Panc1 (cell line): Measurements from ENCODE around the gene ZNF823. TPM values are rescaled to one million over a fixed set of nuclear protein-coding genes. Genes with fewer than 3 reads are reported as not detected.

Experiments used
- ATAC-seq: fragments of 200-7000 bp; cut with Tn5 transposase; 2 replicates; pipeline ENCODE4 v1.9.1; 2020; ENCODE audit warnings: mild to moderate bottlenecking, moderate library complexity
- BruUV-seq: library from RNA; stranded (reverse); fragments of 400-500 nt; replicated peaks from 2 replicates; lab custom pipeline; 2021; lab: Mats Ljungman, UMichigan
- CTCF ChIA-PET: fragments of 300-600 bp; sonication (Branson Sonifier 250); formaldehyde crosslinking; loops from one replicate; lab custom pipeline; 2022; ENCODE audit warnings: antibody characterized with exemption; lab: Charles Lee
- POLR2A ChIA-PET: fragments of 300-600 bp; sonication (Branson Sonifier 250); formaldehyde crosslinking; loops from one replicate; lab custom pipeline; 2022; ENCODE audit warnings: antibody characterized with exemption; lab: Charles Lee
- DNase-seq: peaks from one replicate; pipeline ENCODE4 v3.0.0-alpha.2; 2010; ENCODE audit warnings: low read depth, low spot score
- H3K27ac ChIP-seq: 2 replicates; pipeline ENCODE4 v1.5.1; 2011; ENCODE audit warnings: mild to moderate bottlenecking, low read length, inconsistent platforms
- H3K27me3 ChIP-seq: fragments of 200-500 bp; sonication (Bioruptor generic); 2 replicates; pipeline ENCODE4 v1.6.0; 2014; ENCODE audit warnings: low read length, inconsistent platforms; ENCODE audit not compliant: control insufficient read depth, insufficient read depth
- H3K36me3 ChIP-seq: fragments of 200-500 bp; sonication (Bioruptor generic); 2 replicates; pipeline ENCODE4 v1.5.1; 2014; ENCODE audit warnings: inconsistent platforms, mild to moderate bottlenecking, low read length, moderate library complexity; ENCODE audit not compliant: control insufficient read depth, insufficient read depth
- H3K4me1 ChIP-seq: 2 replicates; pipeline ENCODE4 v1.5.1; 2011; ENCODE audit warnings: inconsistent platforms, mild to moderate bottlenecking, low read length, moderate library complexity; ENCODE audit not compliant: control insufficient read depth, insufficient read depth
- H3K4me3 ChIP-seq, 2 experiments: 2 replicates each; pipeline ENCODE4 v1.5.1; 2011 to 2012; ENCODE audit warnings: low read depth in 2 of 2, low read length in 2 of 2, mild to moderate bottlenecking in 2 of 2, inconsistent platforms in 1 of 2, moderate library complexity in 1 of 2
- H3K9me3 ChIP-seq: fragments of 200-500 bp; sonication (Bioruptor generic); 2 replicates; pipeline ENCODE4 v1.5.1; 2014; ENCODE audit warnings: low read depth, mild to moderate bottlenecking, inconsistent platforms, low read length, moderate library complexity; ENCODE audit not compliant: control insufficient read depth, insufficient read depth
- CTCF ChIP-seq: fragments of 450-650 bp; IDR thresholded peaks from 2 replicates; pipeline ENCODE4 v1.5.1; 2017; ENCODE audit warnings: mild to moderate bottlenecking
- POLR2AphosphoS5 ChIP-seq: IDR thresholded peaks from 2 replicates; pipeline ENCODE4 v1.6.1; 2012; ENCODE audit warnings: mild to moderate bottlenecking, low read depth, low read length, moderate library complexity
- REST ChIP-seq, 2 experiments: IDR thresholded peaks; 2 replicates each; pipeline ENCODE4 v1.6.1; 2011 to 2012; ENCODE audit warnings: low read depth in 2 of 2, control low read depth in 1 of 2, low read length in 1 of 2, mild to moderate bottlenecking in 1 of 2, moderate library complexity in 1 of 2; ENCODE audit not compliant: insufficient read depth in 1 of 2
- SIN3A ChIP-seq: IDR thresholded peaks from 2 replicates; pipeline ENCODE4 v1.6.1; 2012; ENCODE audit warnings: low read depth, mild to moderate bottlenecking, low read length, moderate library complexity, borderline replicate concordance; ENCODE audit not compliant: insufficient read depth
- TCF7L2 ChIP-seq: IDR thresholded peaks from 2 replicates; pipeline ENCODE4 v1.6.1; 2011; ENCODE audit warnings: mild to moderate bottlenecking, low read depth, low read length, inconsistent platforms
- in situ Hi-C: cut with HindIII; loops from 2 replicates; pipeline ENCODE4 v1.10.0; 2016; ENCODE audit warnings: low sequenced_read_pairs, low pct_unique_long_range_greater_than_20kb
- intact Hi-C: fragments of 100-400 bp; cut with micrococcal nuclease; formaldehyde crosslinking; loops from one replicate; pipeline ENCODE4 v1.10.0; 2022; ENCODE audit not compliant: unreplicated experiment
- total RNA-seq: library from RNA; stranded (reverse); gene quantifications from one replicate; pipeline ENCODE4 v1.2.1, GENCODE V29; 2021; ENCODE audit not compliant: unreplicated experiment

ZNF823 gene
- total RNA-seq, 1 experiment from 2014 or later = 5.0 TPM

- H3K36me3 ChIP-seq = no peaks in the 10 kb centered on the region
- no peaks in the 10 kb centered on the region for H3K9me3 ChIP-seq
- in situ Hi-C loops (no loop called here), intact Hi-C loops (no loop called here)
- DNase-seq (no peak), ATAC-seq (no peak)
- no peaks in the 10 kb centered on the region for H3K4me1 ChIP-seq
- POLR2A ChIA-PET = no interaction called here
- CTCF ChIA-PET = no interaction called here
- H3K27me3 ChIP-seq = no peaks in the 10 kb centered on the region
- BruUV-seq = no TSS peak
- no peak overlapping the region for H3K4me3 ChIP-seq
- no peak overlapping the region for H3K27ac ChIP-seq
- TF ChIP-seq POLR2AphosphoS5 (no peak), CTCF (no peak), SIN3A (no peak), TCF7L2 (no peak), REST (IDR thresholded peaks at IDR 0.05; ENCODE audit: insufficient read depth in 1 of 2, low read depth in 2 of 2, low read length in 1 of 2) (no peak)
Observed at GRCh38 chr19:11704626-11705025, 34.1 kb downstream of the ZNF823 start.

- Histone ChIP-seq H3K36me3 (no peaks in the 10 kb centered on the region), H3K27ac (no peak overlapping the region), H3K9me3 (no peaks in the 10 kb centered on the region), H3K4me3 (no peak overlapping the region), H3K27me3 (no peaks in the 10 kb centered on the region), H3K4me1 (no peaks in the 10 kb centered on the region)
- peak; percentile 12 for DNase-seq
- no peak for ATAC-seq
- in situ Hi-C loops (no loop called here), intact Hi-C loops (no loop called here)
- no TSS peak for BruUV-seq
- TF ChIP-seq CTCF (peak; percentile 78), REST (IDR thresholded peaks at IDR 0.05; ENCODE audit: insufficient read depth in 1 of 2, low read depth in 2 of 2, low read length in 1 of 2) (no peak)
- POLR2A ChIA-PET = interaction anchor here (0.7 kb wide), 1 partner anchor 61 kb away, joined by 3 read pairs; no protein-coding TSS in a partner anchor
- CTCF ChIA-PET = interaction anchor here (0.6 to 1.4 kb wide), 7 partner anchors 11 to 155 kb away, joined by 3 to 7 read pairs (median 5); no protein-coding TSS in a partner anchor
Observed at GRCh38 chr19:11699931-11700794, 38.6 kb downstream of the ZNF823 start.
